Activated CD4-positive, alpha-beta T cell treated with anti-CD3 and anti-CD28 coated beads, Interleukin-2, amount 10 ng/mL, durations not matched to agents 24 days and 14 days (primary cell): ENCODE results near the gene SLC9A9. TPM values are rescaled to one million over a fixed set of nuclear protein-coding genes. Genes with fewer than 3 reads are reported as not detected.

Experiments used
- DNase-seq: peaks from one replicate; pipeline ENCODE4 v3.0.0; 2022
- H3K27ac Mint-ChIP-seq: one replicate; pipeline ENCODE4 v1.8.0; 2022; ENCODE audit warnings: mild to moderate bottlenecking, mixed read lengths
- H3K27me3 Mint-ChIP-seq: one replicate; pipeline ENCODE4 v1.8.0; 2022; ENCODE audit warnings: mixed read lengths
- H3K36me3 Mint-ChIP-seq: one replicate; pipeline ENCODE4 v1.8.0; 2022; ENCODE audit warnings: low read depth, mild to moderate bottlenecking, mixed read lengths
- H3K4me1 Mint-ChIP-seq: one replicate; pipeline ENCODE4 v1.8.0; 2021; ENCODE audit warnings: mixed read lengths
- H3K4me3 Mint-ChIP-seq: one replicate; pipeline ENCODE4 v1.8.0; 2022; ENCODE audit warnings: mild to moderate bottlenecking, moderate library complexity, mixed read lengths
- H3K9me3 Mint-ChIP-seq: one replicate; pipeline ENCODE4 v1.8.0; 2021; ENCODE audit warnings: mixed read lengths
- intact Hi-C: fragments of 100-400 bp; cut with micrococcal nuclease; formaldehyde crosslinking; loops from one replicate; pipeline ENCODE4 v1.15.1; 2023
- total RNA-seq: library from RNA; stranded (reverse); gene quantifications from 2 replicates; pipeline ENCODE4 v1.2.3, GENCODE V29; 2022

Gene SLC9A9
- total RNA-seq, 1 donor from 2014 or later, result 1.3 TPM

DNA sequence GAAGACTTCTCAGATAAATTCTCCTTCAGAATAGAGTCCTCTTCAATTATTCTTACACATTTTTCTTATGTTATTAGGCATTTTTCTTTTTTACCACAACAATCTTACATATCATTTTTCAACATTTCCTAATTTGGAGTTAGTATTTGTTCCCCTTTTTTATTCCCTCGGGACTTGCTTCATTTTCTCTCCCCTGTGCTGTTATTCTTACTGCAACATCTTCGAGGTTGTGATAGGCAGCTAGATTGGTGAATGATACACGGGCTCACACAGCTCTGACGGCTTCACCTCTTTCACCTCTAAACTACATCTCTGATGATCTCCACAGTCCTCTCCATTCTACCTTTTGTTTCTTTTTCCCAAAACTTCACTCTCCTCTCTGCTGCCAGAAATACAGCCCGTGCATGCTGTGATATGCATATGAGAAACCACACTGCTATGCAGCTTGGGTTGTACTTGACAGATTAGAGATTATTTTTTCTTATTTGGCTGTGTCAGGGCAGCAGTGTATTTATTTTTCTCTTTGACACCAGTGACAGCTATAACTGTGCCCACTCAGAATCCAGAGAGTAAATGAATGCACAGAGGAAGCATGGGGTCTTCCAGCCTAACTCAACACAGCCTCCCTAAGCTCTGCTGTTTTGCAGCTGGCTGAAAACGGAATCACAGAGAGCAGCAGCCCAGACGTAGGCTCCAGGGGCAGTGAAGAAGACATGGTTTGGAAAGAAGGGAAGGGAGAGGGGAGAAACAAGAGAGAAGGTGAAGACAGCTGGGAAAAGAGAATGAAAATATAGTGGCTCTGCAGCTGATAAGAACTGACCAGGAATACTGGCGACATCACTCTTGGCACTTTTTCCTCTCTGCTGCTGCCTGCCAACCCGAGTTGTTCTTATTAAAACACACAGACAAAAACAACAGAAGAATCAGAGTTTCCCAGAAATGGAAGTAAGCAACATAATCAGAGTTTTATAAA is 61.8 kb downstream of the SLC9A9 start:
- H3K9me3 Mint-ChIP-seq, result peaks cover 3% of the 10 kb centered on the region
- no peak overlapping the region for H3K4me3 Mint-ChIP-seq
- no peak for DNase-seq
- no peak overlapping the region for H3K27ac Mint-ChIP-seq
- H3K4me1 Mint-ChIP-seq, result no peaks in the 10 kb centered on the region
- H3K36me3 Mint-ChIP-seq, result peaks cover 4% of the 10 kb centered on the region
- no peaks in the 10 kb centered on the region for H3K27me3 Mint-ChIP-seq
- intact Hi-C loops, result no loop called here

GRCh38 chr3:143784446-143784845 is 63.8 kb downstream of the SLC9A9 start:
- no peak overlapping the region for H3K4me3 Mint-ChIP-seq
- DNase-seq, result no peak
- intact Hi-C loops, result no loop called here
- H3K36me3 Mint-ChIP-seq, result no peaks in the 10 kb centered on the region
- H3K9me3 Mint-ChIP-seq, result no peaks in the 10 kb centered on the region
- no peaks in the 10 kb centered on the region for H3K4me1 Mint-ChIP-seq
- no peak overlapping the region for H3K27ac Mint-ChIP-seq
- no peaks in the 10 kb centered on the region for H3K27me3 Mint-ChIP-seq

GRCh38 chr3:143783851-143784370 is 64.4 kb downstream of the SLC9A9 start:
- DNase-seq, result no peak
- Mint-ChIP-seq H3K4me3 (no peak overlapping the region), H3K27ac (no peak overlapping the region), H3K36me3 (no peaks in the 10 kb centered on the region), H3K9me3 (no peaks in the 10 kb centered on the region), H3K27me3 (no peaks in the 10 kb centered on the region), H3K4me1 (no peaks in the 10 kb centered on the region)
- intact Hi-C loops, result no loop called here

GRCh38 chr3:143775459-143775858 is 72.8 kb downstream of the SLC9A9 start:
- no peaks in the 10 kb centered on the region for H3K4me1 Mint-ChIP-seq
- H3K27ac Mint-ChIP-seq, result no peak overlapping the region
- DNase-seq, result peak; percentile 68
- intact Hi-C loops, result loop anchor here (1.0 to 5.0 kb wide), 3 partner anchors 73 to 197 kb away; partner anchors contain the start of genes DIPK2A and SLC9A9
- H3K4me3 Mint-ChIP-seq, result no peak overlapping the region
- no peaks in the 10 kb centered on the region for H3K9me3 Mint-ChIP-seq
- H3K27me3 Mint-ChIP-seq, result peaks cover 2% of the 10 kb centered on the region
- no peaks in the 10 kb centered on the region for H3K36me3 Mint-ChIP-seq

GRCh38 chr3:143771939-143772338 is 76.3 kb downstream of the SLC9A9 start:
- no peak overlapping the region for H3K27ac Mint-ChIP-seq
- H3K27me3 Mint-ChIP-seq, result peaks cover 2% of the 10 kb centered on the region
- H3K4me3 Mint-ChIP-seq, result no peak overlapping the region
- no peaks in the 10 kb centered on the region for H3K36me3 Mint-ChIP-seq
- intact Hi-C loops, result no loop called here
- no peaks in the 10 kb centered on the region for H3K9me3 Mint-ChIP-seq
- no peaks in the 10 kb centered on the region for H3K4me1 Mint-ChIP-seq
- DNase-seq, result no peak

GRCh38 chr3:143771258-143771657 is 77.0 kb downstream of the SLC9A9 start:
- Mint-ChIP-seq H3K4me3 (no peak overlapping the region), H3K27ac (no peak overlapping the region), H3K36me3 (no peaks in the 10 kb centered on the region), H3K9me3 (no peaks in the 10 kb centered on the region), H3K27me3 (peaks cover 2% of the 10 kb centered on the region), H3K4me1 (no peaks in the 10 kb centered on the region)
- DNase-seq, result no peak
- intact Hi-C loops, result no loop called here

DNA sequence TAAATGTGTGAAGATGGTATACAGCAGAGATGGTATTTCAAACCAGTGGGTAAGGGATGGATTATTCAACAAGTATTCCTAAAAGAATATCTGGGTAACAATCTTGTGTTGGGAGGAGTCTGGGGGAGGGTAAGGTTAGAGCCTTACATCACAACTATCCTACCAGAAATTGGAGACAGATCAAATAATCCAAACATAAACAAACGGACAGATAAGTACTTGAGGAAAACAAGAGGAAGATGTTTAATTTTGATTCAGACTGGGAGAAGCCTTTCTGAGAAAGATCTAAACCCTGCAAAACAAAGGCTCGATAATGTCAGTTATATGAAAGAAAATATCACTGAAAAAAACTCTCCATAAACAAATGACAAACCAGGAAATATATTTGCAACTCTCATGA is 77.9 kb downstream of the SLC9A9 start:
- Mint-ChIP-seq H3K4me1 (no peaks in the 10 kb centered on the region), H3K27me3 (peaks cover 2% of the 10 kb centered on the region), H3K36me3 (no peaks in the 10 kb centered on the region), H3K4me3 (no peak overlapping the region), H3K27ac (no peak overlapping the region), H3K9me3 (no peaks in the 10 kb centered on the region)
- DNase-seq, result no peak
- intact Hi-C loops, result no loop called here

DNA sequence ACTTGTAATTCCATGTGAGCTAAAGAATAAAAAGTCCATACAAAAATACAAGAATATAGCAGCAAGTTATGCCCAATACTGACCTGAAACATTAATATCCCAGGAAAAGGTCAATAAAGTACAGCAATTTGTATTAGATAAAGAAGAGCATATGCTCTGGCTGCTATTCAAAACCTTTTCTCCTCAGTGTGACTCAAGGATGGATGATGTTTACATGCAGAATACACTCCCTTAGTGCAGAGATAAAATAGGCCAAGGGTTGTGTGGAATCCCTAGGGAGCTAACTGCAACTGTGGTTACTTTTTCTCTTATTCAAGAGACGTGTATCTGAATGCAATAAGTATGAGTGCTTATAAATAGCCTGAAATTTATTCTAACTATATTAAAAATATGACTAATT is 78.7 kb downstream of the SLC9A9 start:
- no peak for DNase-seq
- intact Hi-C loops, result no loop called here
- H3K9me3 Mint-ChIP-seq, result no peaks in the 10 kb centered on the region

DNA sequence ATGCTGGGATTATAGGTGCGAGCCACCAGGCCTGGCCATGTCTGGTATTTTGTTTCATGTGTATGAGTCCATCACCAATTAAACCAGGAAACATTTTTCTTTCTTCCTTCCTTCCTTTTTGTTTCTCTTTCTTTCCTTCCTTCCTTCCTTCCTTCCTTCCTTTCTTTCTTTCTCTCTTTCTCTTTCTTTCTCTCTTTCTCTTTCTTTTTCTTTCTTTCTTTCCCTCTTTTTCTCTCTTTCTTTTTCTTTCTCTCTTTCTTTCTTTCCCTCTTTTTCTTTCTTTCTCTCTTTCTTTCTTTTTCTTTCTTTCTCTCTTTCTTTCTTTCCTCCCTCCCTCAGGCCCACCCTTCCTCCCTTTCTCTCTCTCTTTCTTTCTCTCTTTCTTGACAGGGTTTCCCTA is 83.4 kb downstream of the SLC9A9 start:
- Mint-ChIP-seq H3K9me3 (no peaks in the 10 kb centered on the region), H3K4me3 (no peak overlapping the region), H3K27me3 (no peaks in the 10 kb centered on the region), H3K4me1 (no peaks in the 10 kb centered on the region), H3K27ac (no peak overlapping the region), H3K36me3 (no peaks in the 10 kb centered on the region)
- DNase-seq, result no peak
- intact Hi-C loops, result no loop called here

More for the DNA sequence above, 78.7 kb downstream of the SLC9A9 start:
- Mint-ChIP-seq H3K36me3 (no peaks in the 10 kb centered on the region), H3K4me1 (no peaks in the 10 kb centered on the region), H3K27ac (no peak overlapping the region), H3K4me3 (no peak overlapping the region), H3K27me3 (peaks cover 2% of the 10 kb centered on the region)

DNA sequence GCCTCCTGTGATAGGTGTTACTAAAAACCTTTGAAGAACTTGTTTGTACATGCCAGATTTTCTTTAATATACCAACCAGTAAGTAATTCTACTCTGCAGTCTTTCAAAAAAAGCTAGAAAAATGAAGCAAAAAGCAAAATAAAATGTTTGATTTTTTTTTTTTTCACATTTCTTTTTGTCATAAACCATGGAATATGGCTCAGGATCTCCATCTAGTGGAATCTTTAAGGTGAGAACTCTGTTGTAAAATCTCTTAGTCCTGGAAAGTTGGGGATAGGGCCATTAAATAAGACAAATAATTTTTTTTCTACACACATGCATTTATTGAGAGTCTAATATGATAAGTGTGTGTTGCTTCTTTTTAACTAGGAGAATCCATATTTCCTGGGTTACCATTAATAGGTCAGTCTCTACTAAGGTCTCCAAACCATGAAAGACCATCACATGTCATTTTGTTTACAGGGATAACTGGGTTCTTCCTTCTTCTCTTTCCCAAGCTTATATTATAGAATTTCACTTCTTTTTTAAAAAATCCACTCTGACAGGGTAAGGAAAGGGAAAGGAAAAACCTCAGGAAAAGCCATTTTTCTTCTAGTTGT is 84.6 kb downstream of the SLC9A9 start:
- Mint-ChIP-seq H3K27me3 (no peaks in the 10 kb centered on the region), H3K27ac (no peak overlapping the region), H3K9me3 (no peaks in the 10 kb centered on the region), H3K36me3 (no peaks in the 10 kb centered on the region), H3K4me1 (no peaks in the 10 kb centered on the region), H3K4me3 (no peak overlapping the region)
- DNase-seq, result no peak
- intact Hi-C loops, result no loop called here

- intact Hi-C loops, result no loop called here
- H3K4me3 Mint-ChIP-seq, result no peak overlapping the region
- no peak overlapping the region for H3K27ac Mint-ChIP-seq
Observed at GRCh38 chr3:143757691-143758090, 90.6 kb downstream of the SLC9A9 start.

DNA sequence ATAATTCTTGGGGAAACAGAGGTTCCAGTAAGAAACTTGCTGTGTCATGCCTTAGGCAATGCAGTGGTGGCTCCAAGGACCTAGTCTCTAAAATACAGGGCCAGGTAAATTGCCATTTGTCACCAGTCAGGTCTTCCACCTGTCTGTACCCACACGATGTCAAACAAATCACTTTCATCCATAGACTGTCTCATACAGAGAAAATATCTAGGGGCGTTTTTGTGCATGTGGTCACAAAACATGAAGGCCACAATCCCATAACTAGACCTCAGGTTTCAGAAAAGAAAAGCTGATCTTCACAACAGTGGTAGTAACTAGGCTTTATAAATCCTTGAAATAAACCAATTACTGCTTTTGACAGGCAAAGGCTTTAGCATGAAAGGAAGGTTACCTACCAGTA is 92.3 kb downstream of the SLC9A9 start:
- Mint-ChIP-seq H3K27ac (no peak overlapping the region), H3K9me3 (peaks cover 3% of the 10 kb centered on the region), H3K27me3 (no peaks in the 10 kb centered on the region), H3K4me3 (no peak overlapping the region), H3K36me3 (no peaks in the 10 kb centered on the region), H3K4me1 (peaks cover 20% of the 10 kb centered on the region)
- intact Hi-C loops, result no loop called here
- no peak for DNase-seq

More at GRCh38 chr3:143757691-143758090, 90.6 kb downstream of the SLC9A9 start:
- Mint-ChIP-seq H3K9me3 (peaks cover 3% of the 10 kb centered on the region), H3K27me3 (no peaks in the 10 kb centered on the region), H3K36me3 (no peaks in the 10 kb centered on the region), H3K4me1 (peaks cover 9% of the 10 kb centered on the region)
- no peak for DNase-seq

DNA sequence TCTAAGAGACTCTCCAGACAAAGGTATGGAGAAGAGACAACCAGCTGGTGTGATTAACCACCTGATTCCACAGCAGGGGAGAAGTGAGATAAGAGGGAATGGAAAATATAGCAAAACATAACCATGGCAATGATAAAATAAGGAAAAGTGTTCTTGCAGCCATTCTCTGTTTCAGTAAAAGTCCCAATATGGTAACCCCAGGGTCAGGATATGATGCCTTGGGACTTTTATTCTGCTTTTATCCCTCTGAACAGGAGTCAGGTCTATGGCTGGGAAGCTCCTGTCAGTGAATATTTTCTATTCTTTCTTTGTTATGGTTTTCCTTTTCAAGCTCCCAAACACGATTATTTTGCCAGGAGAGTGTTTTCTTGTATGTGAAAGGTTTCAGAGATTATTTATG is 94.2 kb downstream of the SLC9A9 start:
- peaks cover 3% of the 10 kb centered on the region for H3K9me3 Mint-ChIP-seq
- no peak for DNase-seq
- H3K27me3 Mint-ChIP-seq, result no peaks in the 10 kb centered on the region
- no peak overlapping the region for H3K27ac Mint-ChIP-seq
- peaks cover 20% of the 10 kb centered on the region for H3K4me1 Mint-ChIP-seq
- intact Hi-C loops, result no loop called here
- no peak overlapping the region for H3K4me3 Mint-ChIP-seq
- H3K36me3 Mint-ChIP-seq, result no peaks in the 10 kb centered on the region

- H3K4me1 Mint-ChIP-seq, result peaks cover 20% of the 10 kb centered on the region
- intact Hi-C loops, result no loop called here
- H3K36me3 Mint-ChIP-seq, result no peaks in the 10 kb centered on the region
- H3K9me3 Mint-ChIP-seq, result peaks cover 3% of the 10 kb centered on the region
- no peak for DNase-seq
- H3K27ac Mint-ChIP-seq, result no peak overlapping the region
- H3K27me3 Mint-ChIP-seq, result no peaks in the 10 kb centered on the region
- no peak overlapping the region for H3K4me3 Mint-ChIP-seq
Observed at GRCh38 chr3:143753456-143753855, 94.8 kb downstream of the SLC9A9 start.
